Upper lobe of left lung (tissue), 4 donors: ENCODE results near the gene TYRP1.

Source experiments
- EP300 ChIP-seq, 4 donors: sonication (generic); formaldehyde crosslinking; IDR thresholded peaks; one replicate each; pipeline ENCODE4 v1.5.1; 2017; ENCODE audit warnings: antibody characterized with exemption in 4 of 4, control low read depth in 2 of 4
- POLR2A ChIP-seq, 4 donors: fragments of 450-650 bp; IDR thresholded peaks; one replicate each; pipeline ENCODE4 v1.5.1; 2016 to 2017; ENCODE audit warnings: antibody characterized with exemption in 4 of 4, mild to moderate bottlenecking in 2 of 4
- POLR2AphosphoS5 ChIP-seq, 2 donors: sonication (generic); formaldehyde crosslinking; IDR thresholded peaks; one replicate each; pipeline ENCODE4 v1.5.1; 2017; ENCODE audit warnings: antibody characterized with exemption in 2 of 2
- TF ChIP-seq, protein P1 (sequence below), 6 experiments: fragments of 450-650 bp in 4 of 6; fragments of 200-600 bp in 2 of 6; sonication (generic) in 2 of 6; IDR thresholded peaks; one replicate each; pipeline ENCODE4 v1.5.1; 2016 to 2019; ENCODE audit warnings: antibody characterized with exemption in 6 of 6

GRCh38 chr9:12696931-12697622 lies 3.9 kb downstream of the TYRP1 start:
- TF ChIP-seq, protein P1, sequence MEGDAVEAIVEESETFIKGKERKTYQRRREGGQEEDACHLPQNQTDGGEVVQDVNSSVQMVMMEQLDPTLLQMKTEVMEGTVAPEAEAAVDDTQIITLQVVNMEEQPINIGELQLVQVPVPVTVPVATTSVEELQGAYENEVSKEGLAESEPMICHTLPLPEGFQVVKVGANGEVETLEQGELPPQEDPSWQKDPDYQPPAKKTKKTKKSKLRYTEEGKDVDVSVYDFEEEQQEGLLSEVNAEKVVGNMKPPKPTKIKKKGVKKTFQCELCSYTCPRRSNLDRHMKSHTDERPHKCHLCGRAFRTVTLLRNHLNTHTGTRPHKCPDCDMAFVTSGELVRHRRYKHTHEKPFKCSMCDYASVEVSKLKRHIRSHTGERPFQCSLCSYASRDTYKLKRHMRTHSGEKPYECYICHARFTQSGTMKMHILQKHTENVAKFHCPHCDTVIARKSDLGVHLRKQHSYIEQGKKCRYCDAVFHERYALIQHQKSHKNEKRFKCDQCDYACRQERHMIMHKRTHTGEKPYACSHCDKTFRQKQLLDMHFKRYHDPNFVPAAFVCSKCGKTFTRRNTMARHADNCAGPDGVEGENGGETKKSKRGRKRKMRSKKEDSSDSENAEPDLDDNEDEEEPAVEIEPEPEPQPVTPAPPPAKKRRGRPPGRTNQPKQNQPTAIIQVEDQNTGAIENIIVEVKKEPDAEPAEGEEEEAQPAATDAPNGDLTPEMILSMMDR (IDR thresholded peaks at IDR 0.05): no peak
- TF ChIP-seq POLR2AphosphoS5 (IDR thresholded peaks at IDR 0.05): no peak
- TF ChIP-seq POLR2A (IDR thresholded peaks at IDR 0.05): no peak
- no peak for TF ChIP-seq EP300 (IDR thresholded peaks at IDR 0.05)
